Upper lobe of left lung (tissue), 4 donors: ENCODE measurements around the gene USP13.

ENCODE experiments used
- EP300 ChIP-seq, 4 donors: sonication (generic); formaldehyde crosslinking; IDR thresholded peaks; one replicate each; pipeline ENCODE4 v1.5.1; 2017; ENCODE audit warnings: antibody characterized with exemption in 4 of 4, control low read depth in 2 of 4
- POLR2A ChIP-seq, 4 donors: fragments of 450-650 bp; IDR thresholded peaks; one replicate each; pipeline ENCODE4 v1.5.1; 2016 to 2017; ENCODE audit warnings: antibody characterized with exemption in 4 of 4, mild to moderate bottlenecking in 2 of 4
- POLR2AphosphoS5 ChIP-seq, 2 donors: sonication (generic); formaldehyde crosslinking; IDR thresholded peaks; one replicate each; pipeline ENCODE4 v1.5.1; 2017; ENCODE audit warnings: antibody characterized with exemption in 2 of 2
- TF ChIP-seq, protein P1 (sequence below), 6 experiments: fragments of 450-650 bp in 4 of 6; fragments of 200-600 bp in 2 of 6; sonication (generic) in 2 of 6; IDR thresholded peaks; one replicate each; pipeline ENCODE4 v1.5.1; 2016 to 2019; ENCODE audit warnings: antibody characterized with exemption in 6 of 6

DNA sequence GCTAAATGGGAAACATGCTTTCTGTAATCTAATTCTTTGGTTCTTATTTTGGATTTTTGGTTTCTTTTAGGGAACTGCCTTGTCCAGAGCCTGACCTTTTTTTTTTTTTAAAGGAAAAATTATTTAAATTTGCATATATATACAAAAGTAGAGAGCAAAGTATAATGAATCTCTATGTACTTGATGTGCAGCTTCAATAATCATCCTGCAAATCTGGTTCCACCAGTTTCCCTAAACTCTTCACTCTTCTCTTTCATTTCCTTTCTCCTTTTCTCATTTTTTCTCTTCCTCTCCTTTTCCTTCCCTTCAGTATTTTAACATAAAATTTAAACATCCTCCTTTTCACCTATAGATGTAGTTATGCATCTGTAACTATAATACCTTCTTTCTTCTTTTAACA is 82.5 kb downstream of the USP13 start:
- TF ChIP-seq, protein P1, sequence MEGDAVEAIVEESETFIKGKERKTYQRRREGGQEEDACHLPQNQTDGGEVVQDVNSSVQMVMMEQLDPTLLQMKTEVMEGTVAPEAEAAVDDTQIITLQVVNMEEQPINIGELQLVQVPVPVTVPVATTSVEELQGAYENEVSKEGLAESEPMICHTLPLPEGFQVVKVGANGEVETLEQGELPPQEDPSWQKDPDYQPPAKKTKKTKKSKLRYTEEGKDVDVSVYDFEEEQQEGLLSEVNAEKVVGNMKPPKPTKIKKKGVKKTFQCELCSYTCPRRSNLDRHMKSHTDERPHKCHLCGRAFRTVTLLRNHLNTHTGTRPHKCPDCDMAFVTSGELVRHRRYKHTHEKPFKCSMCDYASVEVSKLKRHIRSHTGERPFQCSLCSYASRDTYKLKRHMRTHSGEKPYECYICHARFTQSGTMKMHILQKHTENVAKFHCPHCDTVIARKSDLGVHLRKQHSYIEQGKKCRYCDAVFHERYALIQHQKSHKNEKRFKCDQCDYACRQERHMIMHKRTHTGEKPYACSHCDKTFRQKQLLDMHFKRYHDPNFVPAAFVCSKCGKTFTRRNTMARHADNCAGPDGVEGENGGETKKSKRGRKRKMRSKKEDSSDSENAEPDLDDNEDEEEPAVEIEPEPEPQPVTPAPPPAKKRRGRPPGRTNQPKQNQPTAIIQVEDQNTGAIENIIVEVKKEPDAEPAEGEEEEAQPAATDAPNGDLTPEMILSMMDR (IDR thresholded peaks at IDR 0.05) = no peak
- TF ChIP-seq EP300 (IDR thresholded peaks at IDR 0.05) = no peak
- no peak for TF ChIP-seq POLR2A (IDR thresholded peaks at IDR 0.05)
- TF ChIP-seq POLR2AphosphoS5 (IDR thresholded peaks at IDR 0.05) = no peak
